Esophagus muscularis mucosa (tissue), 4 donors: ENCODE results near the gene ZFAND5. TPM values are rescaled to one million over a fixed set of nuclear protein-coding genes. Genes with fewer than 3 reads are reported as not detected.

ENCODE experiments used
- DNase-seq: peaks from one replicate; pipeline ENCODE4 v3.0.0-alpha.2; 2017; ENCODE audit errors: extremely low spot score
- H3K27ac ChIP-seq, 4 donors: fragments of 200-600 bp; sonication (generic); replicated peaks in 1 of 4; 1 replicate in 3 of 4; 2 replicates in 1 of 4; pipeline ENCODE4 v1.5.1; 2016 to 2019; ENCODE audit warnings: mild to moderate bottlenecking in 1 of 4
- H3K27me3 ChIP-seq, 4 donors: fragments of 200-600 bp; sonication (generic); one replicate each; pipeline versions ENCODE4 v1.5.1 to v1.6.0; 2016 to 2019
- H3K36me3 ChIP-seq, 4 donors: fragments of 200-600 bp; sonication (generic); one replicate each; pipeline ENCODE4 v1.5.1; 2016 to 2019
- H3K4me1 ChIP-seq, 4 donors: fragments of 200-600 bp; sonication (generic); one replicate each; pipeline ENCODE4 v1.5.1; 2016 to 2019
- H3K4me3 ChIP-seq, 4 donors: fragments of 200-600 bp; sonication (generic); 1 replicate in 2 of 4; 2 replicates in 2 of 4; pipeline ENCODE4 v1.5.1; 2016 to 2019; ENCODE audit warnings: mild to moderate bottlenecking in 4 of 4, moderate library complexity in 1 of 4
- H3K9me3 ChIP-seq, 4 donors: fragments of 200-600 bp; sonication (generic); 1 replicate in 3 of 4; 2 replicates in 1 of 4; pipeline ENCODE4 v1.5.1; 2016 to 2019
- EP300 ChIP-seq: sonication (generic); formaldehyde crosslinking; IDR thresholded peaks from one replicate; pipeline ENCODE4 v1.6.1; 2017; ENCODE audit warnings: antibody characterized with exemption
- POLR2A ChIP-seq: fragments of 450-650 bp; IDR thresholded peaks from one replicate; pipeline ENCODE4 v1.6.1; 2017; ENCODE audit warnings: antibody characterized with exemption, moderate library complexity, mild to moderate bottlenecking, low read depth
- POLR2AphosphoS5 ChIP-seq, 2 donors: sonication (generic); formaldehyde crosslinking; IDR thresholded peaks; one replicate each; pipeline ENCODE4 v1.6.1; 2017; ENCODE audit warnings: antibody characterized with exemption in 2 of 2
- WGBS: methylation state at CpG from one replicate; pipeline ENCODE4 v1.1.5; 2018; 5-methylcytosine and 5-hydroxymethylcytosine counted together
- intact Hi-C: fragments of 100-400 bp; cut with DNase I; formaldehyde crosslinking; loops from one replicate; pipeline ENCODE4 v1.15.1; 2023
- total RNA-seq, 4 donors: library from RNA; depleted of rRNA; stranded (reverse); fragments of >200 nt; gene quantifications; one replicate each; pipeline versions ENCODE4 v1.1.0 to v1.2.1, GENCODE V29; 2016
- TF ChIP-seq, protein P1 (sequence below), 3 experiments: fragments of 200-600 bp in 2 of 3; fragments of 450-650 bp in 1 of 3; sonication (generic) in 2 of 3; IDR thresholded peaks; one replicate each; pipeline ENCODE4 v1.5.1; 2017 to 2019; ENCODE audit warnings: antibody characterized with exemption in 3 of 3, mild to moderate bottlenecking in 2 of 3, moderate library complexity in 1 of 3

ZFAND5 gene
- total RNA-seq, 4 donors from 2014 or later = 176 to 303 (median 225) TPM

- TF ChIP-seq EP300 (no peak), POLR2AphosphoS5 (IDR thresholded peaks at IDR 0.05) (peak in 1 of 2 donors; percentile 48)
- peak overlapping the region; percentile 21 to 77 (median 44) for H3K27ac ChIP-seq
- H3K4me1 ChIP-seq = peaks cover 0 to 27% (median 26%) of the 10 kb centered on the region in 4 donors
- H3K27me3 ChIP-seq = no peaks in the 10 kb centered on the region
- intact Hi-C loops = no loop called here
- H3K36me3 ChIP-seq = no peaks in the 10 kb centered on the region
- peak overlapping the region in 1 of 4 donors; percentile 7 for H3K4me3 ChIP-seq
- DNase-seq = no peak
- H3K9me3 ChIP-seq = no peaks in the 10 kb centered on the region
- WGBS = 44% methylated on average over 7 of the region's 7 CpGs
Observed at GRCh38 chr9:72396247-72397091, 31.5 kb upstream of the ZFAND5 start.

GRCh38 chr9:72394066-72394465 is 29.1 kb upstream of the ZFAND5 start:
- no peaks in the 10 kb centered on the region for H3K36me3 ChIP-seq
- peaks cover 0 to 27% (median 26%) of the 10 kb centered on the region in 4 donors for H3K4me1 ChIP-seq
- no peak overlapping the region for H3K4me3 ChIP-seq
- H3K27ac ChIP-seq = no peak overlapping the region
- intact Hi-C loops = no loop called here
- H3K9me3 ChIP-seq = no peaks in the 10 kb centered on the region
- H3K27me3 ChIP-seq = no peaks in the 10 kb centered on the region
- WGBS = 61% methylated on average over 2 of the region's 2 CpGs
- DNase-seq = no peak
- no peak for TF ChIP-seq POLR2AphosphoS5 (IDR thresholded peaks at IDR 0.05)
- no peak for TF ChIP-seq POLR2A
- TF ChIP-seq, protein P1, sequence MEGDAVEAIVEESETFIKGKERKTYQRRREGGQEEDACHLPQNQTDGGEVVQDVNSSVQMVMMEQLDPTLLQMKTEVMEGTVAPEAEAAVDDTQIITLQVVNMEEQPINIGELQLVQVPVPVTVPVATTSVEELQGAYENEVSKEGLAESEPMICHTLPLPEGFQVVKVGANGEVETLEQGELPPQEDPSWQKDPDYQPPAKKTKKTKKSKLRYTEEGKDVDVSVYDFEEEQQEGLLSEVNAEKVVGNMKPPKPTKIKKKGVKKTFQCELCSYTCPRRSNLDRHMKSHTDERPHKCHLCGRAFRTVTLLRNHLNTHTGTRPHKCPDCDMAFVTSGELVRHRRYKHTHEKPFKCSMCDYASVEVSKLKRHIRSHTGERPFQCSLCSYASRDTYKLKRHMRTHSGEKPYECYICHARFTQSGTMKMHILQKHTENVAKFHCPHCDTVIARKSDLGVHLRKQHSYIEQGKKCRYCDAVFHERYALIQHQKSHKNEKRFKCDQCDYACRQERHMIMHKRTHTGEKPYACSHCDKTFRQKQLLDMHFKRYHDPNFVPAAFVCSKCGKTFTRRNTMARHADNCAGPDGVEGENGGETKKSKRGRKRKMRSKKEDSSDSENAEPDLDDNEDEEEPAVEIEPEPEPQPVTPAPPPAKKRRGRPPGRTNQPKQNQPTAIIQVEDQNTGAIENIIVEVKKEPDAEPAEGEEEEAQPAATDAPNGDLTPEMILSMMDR (IDR thresholded peaks at IDR 0.05) = no peak
- TF ChIP-seq EP300 = no peak

GRCh38 chr9:72390907-72391306 is 25.9 kb upstream of the ZFAND5 start:
- no peak overlapping the region for H3K27ac ChIP-seq
- TF ChIP-seq EP300 = no peak
- TF ChIP-seq, protein P1 (IDR thresholded peaks at IDR 0.05) = no peak
- no peak for TF ChIP-seq POLR2AphosphoS5 (IDR thresholded peaks at IDR 0.05)
- TF ChIP-seq POLR2A = no peak
- intact Hi-C loops = no loop called here
- no peaks in the 10 kb centered on the region for H3K9me3 ChIP-seq
- H3K4me3 ChIP-seq = no peak overlapping the region
- H3K36me3 ChIP-seq = no peaks in the 10 kb centered on the region
- DNase-seq = no peak
- 65% methylated on average over 2 of the region's 2 CpGs for WGBS
- peaks cover 0 to 12% (median 10%) of the 10 kb centered on the region in 4 donors for H3K4me1 ChIP-seq
- no peaks in the 10 kb centered on the region for H3K27me3 ChIP-seq

- intact Hi-C loops = no loop called here
- H3K4me1 ChIP-seq = peaks cover 0 to 17% (median 6%) of the 10 kb centered on the region in 4 donors
- no peaks in the 10 kb centered on the region for H3K27me3 ChIP-seq
- H3K9me3 ChIP-seq = no peaks in the 10 kb centered on the region
- 88% methylated on average over 1 of the region's 1 CpG for WGBS
- H3K27ac ChIP-seq = no peak overlapping the region
- TF ChIP-seq EP300 (no peak), POLR2A (no peak), POLR2AphosphoS5 (IDR thresholded peaks at IDR 0.05) (no peak)
- TF ChIP-seq, protein P1 (IDR thresholded peaks at IDR 0.05) = no peak
- no peak for DNase-seq
- no peaks in the 10 kb centered on the region for H3K36me3 ChIP-seq
- H3K4me3 ChIP-seq = no peak overlapping the region
Observed at GRCh38 chr9:72386186-72386585, 21.2 kb upstream of the ZFAND5 start.

DNA sequence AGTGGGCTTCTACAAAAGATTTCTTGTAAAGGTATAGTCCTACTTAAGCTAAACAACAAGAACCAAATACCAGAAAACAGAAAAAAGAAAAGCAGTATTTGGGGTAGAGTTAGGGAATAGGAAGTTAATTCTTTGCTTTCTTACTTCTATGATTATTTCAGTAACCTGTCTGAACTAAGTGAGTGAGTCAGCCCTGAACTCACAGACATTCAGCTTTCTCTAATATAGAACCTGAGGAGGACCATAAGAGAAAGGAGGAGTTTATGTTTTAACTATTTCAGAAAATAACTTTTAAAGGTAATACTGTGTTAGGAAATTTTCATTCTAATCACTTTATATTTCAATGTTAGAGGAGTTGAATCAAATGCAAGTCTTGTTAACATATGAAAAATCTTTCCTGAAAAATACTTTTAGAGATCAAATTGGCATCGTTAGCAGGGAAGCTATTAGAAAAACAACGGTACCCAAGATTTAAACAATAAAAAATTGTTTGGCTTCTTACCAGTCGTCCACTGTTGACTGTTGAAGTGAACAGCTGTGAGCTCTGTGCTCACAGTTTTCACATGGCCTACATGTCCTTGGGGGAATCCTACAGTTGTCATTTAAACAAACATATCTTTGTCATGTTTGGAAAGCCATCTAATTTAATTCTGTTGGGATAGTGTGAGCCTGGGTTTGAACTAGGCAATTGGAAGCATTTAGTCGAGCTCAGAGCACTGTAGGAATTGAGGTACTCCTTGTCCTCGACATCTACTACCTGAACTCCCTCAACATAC is 19.9 kb upstream of the ZFAND5 start:
- Histone ChIP-seq H3K9me3 (no peaks in the 10 kb centered on the region), H3K36me3 (no peaks in the 10 kb centered on the region), H3K27ac (peak overlapping the region in 1 of 4 donors; percentile 2), H3K4me1 (peaks cover 0 to 17% (median 6%) of the 10 kb centered on the region in 4 donors), H3K27me3 (no peaks in the 10 kb centered on the region), H3K4me3 (no peak overlapping the region)
- TF ChIP-seq POLR2AphosphoS5 (IDR thresholded peaks at IDR 0.05) (no peak), POLR2A (no peak), EP300 (no peak)
- TF ChIP-seq, protein P1 (IDR thresholded peaks at IDR 0.05) = no peak
- WGBS = 41% methylated on average over 5 of the region's 5 CpGs
- intact Hi-C loops = no loop called here
- no peak for DNase-seq
